ENCODE measurements around the gene ITGA6.

Gene ITGA6

DNA sequence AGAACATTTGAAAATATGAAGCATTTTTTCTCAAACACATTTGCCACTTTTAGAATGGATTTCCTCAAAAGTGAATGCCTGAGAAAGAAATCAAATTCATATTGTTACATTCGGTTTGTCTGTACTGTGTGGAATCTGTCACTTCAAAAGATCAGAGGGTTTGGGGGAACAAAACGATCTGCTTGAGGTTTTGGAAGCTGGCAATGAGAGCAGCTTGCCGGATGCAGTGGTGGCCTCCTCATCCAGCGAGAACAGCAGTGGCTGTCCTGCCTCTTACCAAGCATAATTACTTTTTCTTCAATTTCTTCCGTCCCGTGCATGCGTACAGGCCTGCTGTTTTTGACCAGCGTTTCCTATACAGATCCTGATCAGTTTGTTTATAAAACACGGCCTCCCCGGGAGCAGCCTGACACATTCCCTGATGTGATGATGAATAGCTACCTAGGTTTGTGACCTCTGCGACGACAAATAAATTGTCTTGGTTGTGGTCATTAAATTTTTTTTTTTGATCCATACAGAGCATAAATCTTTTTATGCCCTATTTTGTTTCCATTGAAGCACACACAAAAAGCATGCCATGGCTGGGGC, 45.2 kb downstream of the ITGA6 start:
- Histone ChIP-seq H4K20me1 (ENCODE audit: control insufficient read depth, insufficient read depth, low read depth, low read length) (no peaks in the 10 kb centered on the region), H3K36me3 (ENCODE audit: control insufficient read depth, low read length) (no peaks in the 10 kb centered on the region), H3F3A (ENCODE audit: control insufficient read depth, insufficient read depth) (no peaks in the 10 kb centered on the region), H3K4me2 (ENCODE audit: low read length) (no peak overlapping the region), H3K9me2 (replicated peaks; ENCODE audit: control insufficient read depth, low read length) (no peaks in the 10 kb centered on the region), H3K27ac (ENCODE audit: low read depth, low read length) (no peak overlapping the region), H3K4me3 (ENCODE audit: low read length) (no peak overlapping the region), H3K9me3 (ENCODE audit: control insufficient read depth, insufficient read depth, low read length) (no peaks in the 10 kb centered on the region), H3K27me3 (ENCODE audit: control insufficient read depth, low read length) (peaks cover 16% of the 10 kb centered on the region), H3K79me2 (ENCODE audit: control insufficient read depth, low read length) (no peaks in the 10 kb centered on the region), H3K4me1 (ENCODE audit: control insufficient read depth, low read length) (no peaks in the 10 kb centered on the region)
- TF ChIP-seq EZH2phosphoT487 (IDR thresholded peaks at IDR 0.05; ENCODE audit: borderline replicate concordance, low read length) (no peak), CTCF (IDR thresholded peaks at IDR 0.05; ENCODE audit: low read depth, low read length, poor library complexity, severe bottlenecking) (no peak)

GRCh38 chr2:172473167-172473566, 45.8 kb downstream of the ITGA6 start:
- no peaks in the 10 kb centered on the region for H3K9me3 ChIP-seq (ENCODE audit: control insufficient read depth, insufficient read depth, low read length)
- no peaks in the 10 kb centered on the region for H3K9me2 ChIP-seq (replicated peaks; ENCODE audit: control insufficient read depth, low read length)
- H4K20me1 ChIP-seq (ENCODE audit: control insufficient read depth, insufficient read depth, low read depth, low read length), result no peaks in the 10 kb centered on the region
- no peaks in the 10 kb centered on the region for H3K79me2 ChIP-seq (ENCODE audit: control insufficient read depth, low read length)
- TF ChIP-seq EZH2phosphoT487 (IDR thresholded peaks at IDR 0.05; ENCODE audit: borderline replicate concordance, low read length), result no peak
- H3F3A ChIP-seq (ENCODE audit: control insufficient read depth, insufficient read depth), result no peaks in the 10 kb centered on the region
- H3K4me2 ChIP-seq (ENCODE audit: low read length), result no peak overlapping the region
- H3K4me1 ChIP-seq (ENCODE audit: control insufficient read depth, low read length), result no peaks in the 10 kb centered on the region
- H3K4me3 ChIP-seq (ENCODE audit: low read length), result no peak overlapping the region
- H3K27me3 ChIP-seq (ENCODE audit: control insufficient read depth, low read length), result peaks cover 17% of the 10 kb centered on the region
- H3K36me3 ChIP-seq (ENCODE audit: control insufficient read depth, low read length), result no peaks in the 10 kb centered on the region
- H3K27ac ChIP-seq (ENCODE audit: low read depth, low read length), result no peak overlapping the region

- H3K79me2 ChIP-seq (ENCODE audit: control insufficient read depth, low read length), result no peaks in the 10 kb centered on the region
- H3K4me2 ChIP-seq (ENCODE audit: low read length), result no peak overlapping the region
- H3K4me3 ChIP-seq (ENCODE audit: low read length), result no peak overlapping the region
- TF ChIP-seq EZH2phosphoT487 (IDR thresholded peaks at IDR 0.05; ENCODE audit: borderline replicate concordance, low read length) (no peak), CTCF (IDR thresholded peaks at IDR 0.05; ENCODE audit: low read depth, low read length, poor library complexity, severe bottlenecking) (no peak)
- H3K27me3 ChIP-seq (ENCODE audit: control insufficient read depth, low read length), result peaks cover 24% of the 10 kb centered on the region
- H3K9me3 ChIP-seq (ENCODE audit: control insufficient read depth, insufficient read depth, low read length), result no peaks in the 10 kb centered on the region
- no peaks in the 10 kb centered on the region for H3K36me3 ChIP-seq (ENCODE audit: control insufficient read depth, low read length)
- H3K4me1 ChIP-seq (ENCODE audit: control insufficient read depth, low read length), result no peaks in the 10 kb centered on the region
- H4K20me1 ChIP-seq (ENCODE audit: control insufficient read depth, insufficient read depth, low read depth, low read length), result no peaks in the 10 kb centered on the region
- no peaks in the 10 kb centered on the region for H3K9me2 ChIP-seq (replicated peaks; ENCODE audit: control insufficient read depth, low read length)
- no peak overlapping the region for H3K27ac ChIP-seq (ENCODE audit: low read depth, low read length)
- H3F3A ChIP-seq (ENCODE audit: control insufficient read depth, insufficient read depth), result no peaks in the 10 kb centered on the region
Observed at GRCh38 chr2:172478353-172478752, 51.0 kb downstream of the ITGA6 start.

GRCh38 chr2:172480301-172481218, 53.2 kb downstream of the ITGA6 start:
- H3K4me1 ChIP-seq (ENCODE audit: control insufficient read depth, low read length), result no peaks in the 10 kb centered on the region
- H3K9me2 ChIP-seq (replicated peaks; ENCODE audit: control insufficient read depth, low read length), result no peaks in the 10 kb centered on the region
- no peaks in the 10 kb centered on the region for H4K20me1 ChIP-seq (ENCODE audit: control insufficient read depth, insufficient read depth, low read depth, low read length)
- no peak overlapping the region for H3K4me3 ChIP-seq (ENCODE audit: low read length)
- no peak overlapping the region for H3K4me2 ChIP-seq (ENCODE audit: low read length)
- H3K27me3 ChIP-seq (ENCODE audit: control insufficient read depth, low read length), result peaks cover 24% of the 10 kb centered on the region
- TF ChIP-seq CTCF (IDR thresholded peaks at IDR 0.05; ENCODE audit: low read depth, low read length, poor library complexity, severe bottlenecking), result no peak
- no peak for TF ChIP-seq EZH2phosphoT487 (IDR thresholded peaks at IDR 0.05; ENCODE audit: borderline replicate concordance, low read length)
- no peaks in the 10 kb centered on the region for H3K36me3 ChIP-seq (ENCODE audit: control insufficient read depth, low read length)
- no peaks in the 10 kb centered on the region for H3K79me2 ChIP-seq (ENCODE audit: control insufficient read depth, low read length)
- no peaks in the 10 kb centered on the region for H3K9me3 ChIP-seq (ENCODE audit: control insufficient read depth, insufficient read depth, low read length)
- H3K27ac ChIP-seq (ENCODE audit: low read depth, low read length), result no peak overlapping the region
- H3F3A ChIP-seq (ENCODE audit: control insufficient read depth, insufficient read depth), result no peaks in the 10 kb centered on the region

All from DOHH2 (cell line).